ENCODE data around the gene FMO3.

The FMO3 gene

GRCh38 chr1:171142416-171143385, 52.0 kb downstream of the FMO3 start:
- no peak overlapping the region for H3K4me3 ChIP-seq (replicated peaks in 1 of 2; ENCODE audit: low read depth in 2 of 2, low read length in 2 of 2)
- TF ChIP-seq, protein P1, sequence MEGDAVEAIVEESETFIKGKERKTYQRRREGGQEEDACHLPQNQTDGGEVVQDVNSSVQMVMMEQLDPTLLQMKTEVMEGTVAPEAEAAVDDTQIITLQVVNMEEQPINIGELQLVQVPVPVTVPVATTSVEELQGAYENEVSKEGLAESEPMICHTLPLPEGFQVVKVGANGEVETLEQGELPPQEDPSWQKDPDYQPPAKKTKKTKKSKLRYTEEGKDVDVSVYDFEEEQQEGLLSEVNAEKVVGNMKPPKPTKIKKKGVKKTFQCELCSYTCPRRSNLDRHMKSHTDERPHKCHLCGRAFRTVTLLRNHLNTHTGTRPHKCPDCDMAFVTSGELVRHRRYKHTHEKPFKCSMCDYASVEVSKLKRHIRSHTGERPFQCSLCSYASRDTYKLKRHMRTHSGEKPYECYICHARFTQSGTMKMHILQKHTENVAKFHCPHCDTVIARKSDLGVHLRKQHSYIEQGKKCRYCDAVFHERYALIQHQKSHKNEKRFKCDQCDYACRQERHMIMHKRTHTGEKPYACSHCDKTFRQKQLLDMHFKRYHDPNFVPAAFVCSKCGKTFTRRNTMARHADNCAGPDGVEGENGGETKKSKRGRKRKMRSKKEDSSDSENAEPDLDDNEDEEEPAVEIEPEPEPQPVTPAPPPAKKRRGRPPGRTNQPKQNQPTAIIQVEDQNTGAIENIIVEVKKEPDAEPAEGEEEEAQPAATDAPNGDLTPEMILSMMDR (IDR thresholded peaks at IDR 0.05; ENCODE audit: low read depth, low read length): no peak
- DNase-seq (ENCODE audit: low read depth in 2 of 2): peak; percentile 93 to 98

DNA sequence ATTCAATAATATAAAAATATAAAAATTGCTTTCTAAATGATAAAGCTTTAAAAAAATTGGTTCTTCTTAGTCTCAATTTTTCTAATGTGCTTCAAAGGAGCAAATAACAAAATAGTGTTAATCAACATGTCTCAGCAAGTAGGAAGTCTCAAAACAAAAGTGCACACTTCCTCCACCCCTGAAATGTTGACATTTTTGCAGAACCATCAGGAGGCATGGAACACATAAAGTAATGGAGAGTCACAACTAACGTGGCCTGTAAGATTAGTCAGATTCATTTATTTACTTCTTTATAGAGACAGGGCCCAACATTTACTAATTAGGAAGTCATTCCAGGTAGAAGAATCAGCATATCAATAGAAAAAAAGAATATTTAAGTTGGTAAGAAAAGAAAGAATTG, 59.5 kb downstream of the FMO3 start:
- DNase-seq (ENCODE audit: low read depth in 2 of 2): no peak
- TF ChIP-seq, protein P1 (IDR thresholded peaks at IDR 0.05; ENCODE audit: low read depth, low read length): no peak

DNA sequence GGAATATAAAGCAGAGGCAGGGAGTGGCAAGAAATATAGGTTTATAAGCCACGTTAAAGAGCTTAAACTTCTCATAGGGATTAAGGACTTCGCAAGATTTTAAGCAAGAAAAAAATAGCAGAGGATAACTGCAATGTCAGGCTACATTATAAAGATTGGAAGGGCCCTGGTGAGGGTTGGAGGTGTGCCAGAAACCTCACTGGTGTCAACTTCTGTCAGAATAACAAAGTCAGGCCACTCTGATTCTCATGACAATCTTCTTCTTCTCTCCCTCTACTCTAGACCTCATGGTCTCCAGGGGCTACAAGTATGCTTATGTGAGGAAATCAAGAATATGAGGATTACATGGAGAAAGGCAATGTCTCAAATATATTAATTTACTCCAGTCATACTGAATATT, 61.8 kb downstream of the FMO3 start:
- no peak for DNase-seq (ENCODE audit: low read depth in 2 of 2)
- TF ChIP-seq, protein P1 (IDR thresholded peaks at IDR 0.05; ENCODE audit: low read depth, low read length): no peak
- H3K4me3 ChIP-seq (replicated peaks in 1 of 2; ENCODE audit: low read depth in 2 of 2, low read length in 2 of 2): no peak overlapping the region

More for the DNA sequence above, 59.5 kb downstream of the FMO3 start:
- H3K4me3 ChIP-seq (replicated peaks in 1 of 2; ENCODE audit: low read depth in 2 of 2, low read length in 2 of 2): no peak overlapping the region

DNA sequence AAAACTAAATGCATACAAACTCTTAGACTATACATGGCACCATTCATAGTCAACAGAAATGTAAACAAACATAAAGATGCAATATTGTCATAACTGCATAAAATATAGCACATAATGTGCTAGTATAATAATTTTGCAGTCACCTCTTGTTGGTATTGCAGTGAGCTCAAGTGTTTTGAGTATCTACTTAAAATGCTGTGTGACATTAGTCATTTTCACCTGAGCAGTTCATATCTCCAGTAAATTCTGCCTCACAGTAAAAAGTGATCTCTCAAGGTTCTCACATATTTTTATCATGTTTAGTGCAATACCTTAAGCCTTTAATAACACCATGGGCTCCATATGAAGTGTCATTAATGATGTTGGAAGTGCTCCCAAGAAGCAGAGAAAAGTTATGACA, 64.8 kb downstream of the FMO3 start:
- TF ChIP-seq, protein P1 (IDR thresholded peaks at IDR 0.05; ENCODE audit: low read depth, low read length): no peak
- no peak for DNase-seq (ENCODE audit: low read depth in 2 of 2)
- H3K4me3 ChIP-seq (replicated peaks in 1 of 2; ENCODE audit: low read depth in 2 of 2, low read length in 2 of 2): no peak overlapping the region

DNA sequence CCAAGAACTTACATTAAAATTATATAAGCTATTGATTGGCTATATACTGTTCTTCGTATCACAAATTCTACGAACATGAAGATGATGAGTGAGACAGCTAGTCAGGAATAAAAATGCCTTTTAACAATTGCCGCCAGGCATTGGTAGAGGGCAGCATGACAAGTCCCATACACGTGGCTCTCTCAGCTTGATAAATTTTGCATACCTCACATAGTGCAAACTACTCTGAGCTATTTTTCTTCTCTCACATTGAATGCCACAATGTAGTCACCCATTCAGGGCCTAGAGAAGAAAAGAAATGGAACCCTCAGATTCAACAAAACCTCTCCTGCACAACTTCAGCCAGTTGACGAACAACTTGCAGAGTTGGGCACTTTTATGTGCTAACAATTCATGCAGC, 67.4 kb downstream of the FMO3 start:
- TF ChIP-seq, protein P1 (IDR thresholded peaks at IDR 0.05; ENCODE audit: low read depth, low read length): no peak
- DNase-seq (ENCODE audit: low read depth in 2 of 2): no peak
- H3K4me3 ChIP-seq (replicated peaks in 1 of 2; ENCODE audit: low read depth in 2 of 2, low read length in 2 of 2): no peak overlapping the region

GRCh38 chr1:171158551-171158950, 67.8 kb downstream of the FMO3 start:
- H3K4me3 ChIP-seq (replicated peaks in 1 of 2; ENCODE audit: low read depth in 2 of 2, low read length in 2 of 2): no peak overlapping the region
- TF ChIP-seq, protein P1 (IDR thresholded peaks at IDR 0.05; ENCODE audit: low read depth, low read length): no peak

More at GRCh38 chr1:171158551-171158950, 67.8 kb downstream of the FMO3 start:
- DNase-seq (ENCODE audit: low read depth in 2 of 2): no peak
